H9 (cell line): ENCODE data around the gene TAF8. TPM values are rescaled to one million over a fixed set of nuclear protein-coding genes. Genes with fewer than 3 reads are reported as not detected.

Experiments
- DNase-seq: peaks from one replicate; pipeline ENCODE4 v3.0.0-alpha.2; 2017
- H2AFZ ChIP-seq: one replicate; pipeline ENCODE4 v1.6.1; 2013; ENCODE audit warnings: mild to moderate bottlenecking, low read length, control low read depth, moderate library complexity
- H2AK5ac ChIP-seq: 2 replicates; pipeline ENCODE4 v1.6.1; 2013; ENCODE audit warnings: low read length, control low read depth, mixed read lengths; ENCODE audit not compliant: insufficient read length
- H2BK120ac ChIP-seq: one replicate; pipeline ENCODE4 v1.6.1; 2013; ENCODE audit warnings: low read depth, mild to moderate bottlenecking, low read length, control low read depth, inconsistent platforms; ENCODE audit not compliant: poor library complexity, severe bottlenecking
- H2BK12ac ChIP-seq: 2 replicates; pipeline ENCODE4 v1.6.1; 2013; ENCODE audit warnings: low read length, control low read depth, mixed read lengths, low read depth; ENCODE audit not compliant: insufficient read length
- H2BK15ac ChIP-seq: 2 replicates; pipeline ENCODE4 v1.6.1; 2013; ENCODE audit warnings: low read depth, low read length, control low read depth
- H2BK20ac ChIP-seq: one replicate; pipeline ENCODE4 v1.6.1; 2013; ENCODE audit warnings: low read depth, mild to moderate bottlenecking, low read length, control low read depth, inconsistent platforms; ENCODE audit not compliant: poor library complexity, severe bottlenecking
- H2BK5ac ChIP-seq: 2 replicates; pipeline ENCODE4 v1.6.1; 2013; ENCODE audit warnings: low read length, control low read depth, mixed read lengths; ENCODE audit not compliant: insufficient read length
- H3K14ac ChIP-seq: 2 replicates; pipeline ENCODE4 v1.6.1; 2013; ENCODE audit warnings: low read length, control low read depth; ENCODE audit not compliant: insufficient read depth
- H3K18ac ChIP-seq: 2 replicates; pipeline ENCODE4 v1.6.1; 2013; ENCODE audit warnings: low read depth, mild to moderate bottlenecking, mixed read lengths, low read length, control low read depth; ENCODE audit not compliant: insufficient read length
- H3K23ac ChIP-seq: 2 replicates; pipeline ENCODE4 v1.6.1; 2013; ENCODE audit warnings: low read length, control low read depth, mixed read lengths, low read depth; ENCODE audit not compliant: insufficient read length
- H3K23me2 ChIP-seq: 2 replicates; pipeline ENCODE4 v1.6.1; 2013; ENCODE audit warnings: low read depth, mild to moderate bottlenecking, mixed read lengths, low read length, control low read depth; ENCODE audit not compliant: insufficient read length, poor library complexity, severe bottlenecking
- H3K27ac ChIP-seq: 2 replicates; pipeline ENCODE4 v1.5.1; 2013; ENCODE audit warnings: low read length, control low read depth, mixed read lengths, low read depth; ENCODE audit not compliant: insufficient read length
- H3K27me3 ChIP-seq: 2 replicates; pipeline ENCODE4 v1.6.1; 2013; ENCODE audit warnings: low read length, control low read depth, inconsistent platforms; ENCODE audit not compliant: insufficient read depth
- H3K4ac ChIP-seq: 2 replicates; pipeline ENCODE4 v1.6.1; 2013; ENCODE audit warnings: low read depth, mild to moderate bottlenecking, control low read depth, inconsistent platforms, low read length, moderate library complexity
- H3K4me1 ChIP-seq: 2 replicates; pipeline ENCODE4 v1.6.1; 2013; ENCODE audit warnings: low read length, control low read depth, inconsistent platforms; ENCODE audit not compliant: insufficient read depth
- H3K4me2 ChIP-seq: 2 replicates; pipeline ENCODE4 v1.6.1; 2013; ENCODE audit warnings: low read length, control low read depth, mixed read lengths; ENCODE audit not compliant: insufficient read length, insufficient read depth
- H3K56ac ChIP-seq: 2 replicates; pipeline ENCODE4 v1.6.1; 2013; ENCODE audit warnings: low read depth, mild to moderate bottlenecking, mixed read lengths, low read length, control low read depth; ENCODE audit not compliant: insufficient read length
- H3K79me1 ChIP-seq: 2 replicates; pipeline ENCODE4 v1.6.1; 2013; ENCODE audit warnings: low read depth, mild to moderate bottlenecking, moderate library complexity, low read length, control low read depth, inconsistent platforms; ENCODE audit not compliant: insufficient read depth, poor library complexity, severe bottlenecking
- H3K79me2 ChIP-seq: 2 replicates; pipeline ENCODE4 v1.6.1; 2013; ENCODE audit warnings: low read length, control low read depth, inconsistent platforms; ENCODE audit not compliant: insufficient read depth
- H3K9ac ChIP-seq: 2 replicates; pipeline ENCODE4 v1.6.1; 2013; ENCODE audit warnings: low read length, control low read depth, mixed read lengths; ENCODE audit not compliant: insufficient read length; ENCODE audit errors: extremely low read depth
- H3K9me3 ChIP-seq: one replicate; pipeline ENCODE4 v1.6.1; 2013; ENCODE audit warnings: low read depth, low read length, inconsistent platforms; ENCODE audit not compliant: control insufficient read depth
- H3T11ph ChIP-seq: one replicate; pipeline ENCODE4 v1.6.1; 2013; ENCODE audit warnings: mild to moderate bottlenecking, low read length, control low read depth, inconsistent platforms
- H4K20me1 ChIP-seq: one replicate; pipeline ENCODE4 v1.6.1; 2013; ENCODE audit not compliant: control insufficient read depth, insufficient read length, insufficient read depth
- H4K5ac ChIP-seq: 2 replicates; pipeline ENCODE4 v1.6.1; 2013; ENCODE audit warnings: low read depth, mild to moderate bottlenecking, mixed read lengths, low read length, control low read depth; ENCODE audit not compliant: insufficient read length
- H4K8ac ChIP-seq: replicated peaks from 2 replicates; pipeline ENCODE4 v1.6.1; 2013; ENCODE audit warnings: low read length, control low read depth, mixed read lengths, low read depth; ENCODE audit not compliant: insufficient read length
- H4K91ac ChIP-seq: 2 replicates; pipeline ENCODE4 v1.6.1; 2013; ENCODE audit warnings: low read depth, mild to moderate bottlenecking, moderate library complexity, mixed read lengths, low read length, control low read depth; ENCODE audit not compliant: insufficient read length
- H3K27ac Mint-ChIP-seq, 3 experiments: 2 replicates in 2 of 3; 3 replicates in 1 of 3; pipeline ENCODE4 v1.8.0; 2020 to 2021; ENCODE audit warnings: mixed read lengths in 3 of 3, mild to moderate bottlenecking in 1 of 3, moderate library complexity in 1 of 3
- H3K27me3 Mint-ChIP-seq: 2 replicates; pipeline ENCODE4 v1.8.0; 2021; ENCODE audit warnings: low read depth, mild to moderate bottlenecking, moderate library complexity, mixed read lengths
- H3K36me3 Mint-ChIP-seq, 3 experiments: 2 replicates in 2 of 3; 3 replicates in 1 of 3; pipeline ENCODE4 v1.8.0; 2020 to 2021; ENCODE audit warnings: low read depth in 3 of 3, mixed read lengths in 3 of 3; ENCODE audit not compliant: insufficient read depth in 1 of 3
- H3K4me1 Mint-ChIP-seq, 2 experiments: 2 replicates each; pipeline ENCODE4 v1.8.0; 2020; ENCODE audit warnings: mixed read lengths in 2 of 2
- H3K4me3 Mint-ChIP-seq, 2 experiments: 2 replicates in 1 of 2; 3 replicates in 1 of 2; pipeline ENCODE4 v1.8.0; 2020 to 2021; ENCODE audit warnings: mild to moderate bottlenecking in 2 of 2, mixed read lengths in 2 of 2, moderate library complexity in 1 of 2
- H3K9me3 Mint-ChIP-seq, 2 experiments: 2 replicates in 1 of 2; 3 replicates in 1 of 2; pipeline ENCODE4 v1.8.0; 2020; ENCODE audit warnings: mild to moderate bottlenecking in 2 of 2, mixed read lengths in 2 of 2, moderate library complexity in 1 of 2
- whole genome bisulfite sequencing: extraction: QIAGEN DNeasy Blood & Tissue Kit; methylation state at CpG from one replicate; pipeline ENCODE4 v1.1.7; 2013; ENCODE audit warnings: missing lambda C conversion rate, low lambda C conversion rate, mixed read lengths; ENCODE audit not compliant: insufficient read length; ENCODE audit errors: extremely low coverage; 5-methylcytosine and 5-hydroxymethylcytosine counted together
- total RNA-seq: library from RNA; stranded (reverse); gene quantifications from 2 replicates; pipeline ENCODE4 v1.2.1, GENCODE V29; 2021
- TF ChIP-seq, protein P1 (sequence below): fragments of 200-600 bp; sonication (generic); conservative IDR thresholded peaks from 3 replicates; pipeline ENCODE4 v1.8.0; 2021; ENCODE audit warnings: antibody characterized with exemption, mild to moderate bottlenecking

Gene TAF8
- total RNA-seq, 1 experiment from 2014 or later, result 30.4 TPM

DNA sequence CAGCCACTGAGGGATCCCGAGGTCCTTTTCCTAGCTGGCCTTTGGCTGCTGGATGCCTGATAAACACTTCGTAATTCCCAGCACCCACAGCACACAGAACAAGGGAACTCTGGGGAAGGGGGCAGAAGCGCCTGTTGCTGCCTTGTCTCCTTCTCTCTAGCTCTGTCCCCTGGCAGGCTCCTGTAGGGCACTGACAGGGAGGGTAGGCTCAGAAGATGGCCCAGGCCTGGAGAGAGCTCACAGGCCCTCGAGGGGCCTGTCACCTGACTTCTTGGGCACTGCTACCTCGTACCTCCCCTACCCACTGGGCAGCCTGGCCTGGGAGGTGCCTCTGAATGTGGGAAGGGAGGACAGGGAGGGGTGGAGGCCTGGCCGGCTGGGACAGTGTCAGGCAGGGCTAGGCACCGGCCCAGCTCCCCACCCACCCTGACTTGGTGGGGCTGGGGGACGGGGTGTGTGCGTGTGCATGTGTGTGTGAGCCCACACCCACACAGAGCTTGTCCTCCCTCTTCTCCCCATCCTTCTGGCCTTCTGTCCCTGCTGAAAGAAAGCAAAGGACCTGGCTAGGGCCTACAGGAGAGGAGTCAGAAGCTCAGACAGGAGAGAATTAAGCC lies 74.0 kb downstream of the TAF8 start:
- H3K79me2 ChIP-seq, result no peaks in the 10 kb centered on the region
- H3K27me3 Mint-ChIP-seq, result no peaks in the 10 kb centered on the region
- H3K36me3 Mint-ChIP-seq, result peaks cover 32 to 72% (median 63%) of the 10 kb centered on the region in 3 experiments
- no peak overlapping the region for H3K27ac Mint-ChIP-seq
- no peaks in the 10 kb centered on the region for H3K9me3 Mint-ChIP-seq
- no peak overlapping the region for H3T11ph ChIP-seq
- H2BK120ac ChIP-seq, result no peak overlapping the region
- H3K56ac ChIP-seq, result no peak overlapping the region
- no peak overlapping the region for H3K23ac ChIP-seq
- TF ChIP-seq, protein P1, sequence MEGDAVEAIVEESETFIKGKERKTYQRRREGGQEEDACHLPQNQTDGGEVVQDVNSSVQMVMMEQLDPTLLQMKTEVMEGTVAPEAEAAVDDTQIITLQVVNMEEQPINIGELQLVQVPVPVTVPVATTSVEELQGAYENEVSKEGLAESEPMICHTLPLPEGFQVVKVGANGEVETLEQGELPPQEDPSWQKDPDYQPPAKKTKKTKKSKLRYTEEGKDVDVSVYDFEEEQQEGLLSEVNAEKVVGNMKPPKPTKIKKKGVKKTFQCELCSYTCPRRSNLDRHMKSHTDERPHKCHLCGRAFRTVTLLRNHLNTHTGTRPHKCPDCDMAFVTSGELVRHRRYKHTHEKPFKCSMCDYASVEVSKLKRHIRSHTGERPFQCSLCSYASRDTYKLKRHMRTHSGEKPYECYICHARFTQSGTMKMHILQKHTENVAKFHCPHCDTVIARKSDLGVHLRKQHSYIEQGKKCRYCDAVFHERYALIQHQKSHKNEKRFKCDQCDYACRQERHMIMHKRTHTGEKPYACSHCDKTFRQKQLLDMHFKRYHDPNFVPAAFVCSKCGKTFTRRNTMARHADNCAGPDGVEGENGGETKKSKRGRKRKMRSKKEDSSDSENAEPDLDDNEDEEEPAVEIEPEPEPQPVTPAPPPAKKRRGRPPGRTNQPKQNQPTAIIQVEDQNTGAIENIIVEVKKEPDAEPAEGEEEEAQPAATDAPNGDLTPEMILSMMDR, result no peak
- no peak overlapping the region for H3K4me2 ChIP-seq
- 0 out of 4 replicates have a peak, but pooled peaks cover 0 to 3% of the 10 kb centered on the region in 2 experiments for H3K4me1 Mint-ChIP-seq
- H2BK12ac ChIP-seq, result no peak overlapping the region
- DNase-seq, result no peak
- no peaks in the 10 kb centered on the region for H4K20me1 ChIP-seq
- no peak overlapping the region for H3K9ac ChIP-seq
- H2BK15ac ChIP-seq, result no peak overlapping the region
- H3K27ac ChIP-seq, result no peak overlapping the region
- no peak overlapping the region for H2AK5ac ChIP-seq
- no peaks in the 10 kb centered on the region for H3K23me2 ChIP-seq
- no peak overlapping the region for H4K5ac ChIP-seq
- H2BK20ac ChIP-seq, result no peak overlapping the region
- no peak overlapping the region for H2BK5ac ChIP-seq
- H4K8ac ChIP-seq, result no peak overlapping the region
- no peak overlapping the region for H2AFZ ChIP-seq
- no peaks in the 10 kb centered on the region for H3K79me1 ChIP-seq
- WGBS, result no CpG with 5 or more reads among the region's 9 CpGs
- no peaks in the 10 kb centered on the region for H3K9me3 ChIP-seq
- H4K91ac ChIP-seq, result no peak overlapping the region
- no peaks in the 10 kb centered on the region for H3K27me3 ChIP-seq
- H3K4ac ChIP-seq, result no peak overlapping the region
- H3K4me3 Mint-ChIP-seq, result no peak overlapping the region
- no peak overlapping the region for H3K18ac ChIP-seq
- H3K4me1 ChIP-seq, result no peaks in the 10 kb centered on the region
- H3K14ac ChIP-seq, result no peak overlapping the region
